HG02938 (cell line): Measurements from ENCODE around the gene ANK2.

ENCODE experiments used
- ATAC-seq: cut with Tn5 transposase; IDR thresholded peaks from one replicate; pipeline ENCODE4 v1.9.1; 2021; ENCODE audit warnings: mild to moderate bottlenecking, moderate library complexity; ENCODE audit not compliant: unreplicated experiment

ANK2 gene

GRCh38 chr4:113433116-113433515, 383.7 kb downstream of the ANK2 start:
- ATAC-seq: no peak
